ENCODE data around the gene OR10AD1. TPM values are rescaled to one million over a fixed set of nuclear protein-coding genes. Genes with fewer than 3 reads are reported as not detected.

The OR10AD1 gene
- polyA plus RNA-seq, 1 of the 3 experiments (the other 2 are of a cell fraction) = not detected

- TF ChIP-seq CHD2 (IDR thresholded peaks at IDR 0.05; ENCODE audit: low read length, partially characterized antibody) (no peak), MAX (IDR thresholded peaks at IDR 0.05; ENCODE audit: low read depth) (no peak), SMC3 (IDR thresholded peaks at IDR 0.05; ENCODE audit: low read depth, low read length) (no peak), GABPA (IDR thresholded peaks at IDR 0.05; ENCODE audit: low read depth) (no peak), FOXJ3 (CRISPR knock-in tag; IDR thresholded peaks at IDR 0.05) (no peak), RXRA (IDR thresholded peaks at IDR 0.05; ENCODE audit: borderline replicate concordance, low read depth) (no peak)
Measured at GRCh38 chr12:48220701-48221100, 17.6 kb upstream of the OR10AD1 start (continued).

DNA sequence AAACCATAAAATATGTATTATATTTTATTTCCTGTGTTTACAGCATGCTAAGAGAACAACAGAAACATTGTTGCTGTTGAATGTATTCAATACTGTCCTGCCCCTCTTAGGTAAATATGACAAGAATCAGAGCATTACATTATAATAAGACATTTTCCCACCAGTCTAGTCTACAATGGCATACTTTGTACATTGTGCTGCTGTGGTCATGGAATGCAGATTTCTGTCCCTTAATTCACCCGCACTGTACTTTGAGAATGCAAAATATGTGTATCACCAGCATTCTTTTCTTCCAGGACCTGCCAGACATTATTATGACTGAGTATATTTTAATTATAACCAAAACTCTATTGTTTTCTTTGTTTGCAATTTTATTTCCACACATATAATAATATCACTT lies 16.5 kb upstream of the OR10AD1 start:
- Histone ChIP-seq H3F3A (replicated peaks; ENCODE audit: insufficient read depth) (peaks cover 3% of the 10 kb centered on the region), H3K27me3 (ENCODE audit: insufficient read depth) (no peaks in the 10 kb centered on the region), H3K9me3 (no peaks in the 10 kb centered on the region), H3K4me3 (ENCODE audit: low read depth in 2 of 2, low read length in 1 of 2) (no peak overlapping the region), H3K9ac (no peak overlapping the region), H3K4me2 (no peak overlapping the region), H3K4me1 (ENCODE audit: control insufficient read depth in 1 of 2, insufficient read depth in 2 of 2, low read depth in 1 of 2, low read length in 1 of 2) (no peaks in the 10 kb centered on the region), H3K27ac (ENCODE audit: low read depth in 2 of 2, low read length in 1 of 2) (no peak overlapping the region), H2AFZ (ENCODE audit: low read depth) (no peak overlapping the region), H3K36me3 (replicated peaks in 1 of 2; ENCODE audit: control insufficient read depth in 1 of 2, insufficient read depth in 2 of 2, low read length in 1 of 2) (no peaks in the 10 kb centered on the region), H4K20me1 (ENCODE audit: insufficient read depth) (no peaks in the 10 kb centered on the region), H3K9me2 (no peaks in the 10 kb centered on the region), H3K79me2 (ENCODE audit: insufficient read depth) (no peaks in the 10 kb centered on the region)
- no peak for DNase-seq
- TF ChIP-seq MEF2A (IDR thresholded peaks at IDR 0.05; ENCODE audit: borderline replicate concordance, low read depth) (no peak), PBX3 (IDR thresholded peaks at IDR 0.05) (no peak), FOSL2 (IDR thresholded peaks at IDR 0.05; ENCODE audit: borderline replicate concordance, low read depth) (no peak), RXRA (IDR thresholded peaks at IDR 0.05; ENCODE audit: borderline replicate concordance, low read depth) (no peak), MAX (IDR thresholded peaks at IDR 0.05; ENCODE audit: low read depth) (no peak), EZH2phosphoT487 (IDR thresholded peaks at IDR 0.05; ENCODE audit: borderline replicate concordance, low read depth) (no peak)
- TF ChIP-seq, protein P1, sequence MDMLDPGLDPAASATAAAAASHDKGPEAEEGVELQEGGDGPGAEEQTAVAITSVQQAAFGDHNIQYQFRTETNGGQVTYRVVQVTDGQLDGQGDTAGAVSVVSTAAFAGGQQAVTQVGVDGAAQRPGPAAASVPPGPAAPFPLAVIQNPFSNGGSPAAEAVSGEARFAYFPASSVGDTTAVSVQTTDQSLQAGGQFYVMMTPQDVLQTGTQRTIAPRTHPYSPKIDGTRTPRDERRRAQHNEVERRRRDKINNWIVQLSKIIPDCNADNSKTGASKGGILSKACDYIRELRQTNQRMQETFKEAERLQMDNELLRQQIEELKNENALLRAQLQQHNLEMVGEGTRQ (IDR thresholded peaks at IDR 0.05; ENCODE audit: borderline replicate concordance, low read depth, low read length) = no peak
- WGBS (ENCODE audit: low lambda C conversion rate) = 46% methylated on average over 1 of the region's 1 CpG
- CTCF ChIA-PET = no interaction called here
- POLR2A ChIA-PET = no interaction called here

GRCh38 chr12:48216785-48217184 lies 13.7 kb upstream of the OR10AD1 start:
- no peaks in the 10 kb centered on the region for H3K79me2 ChIP-seq (ENCODE audit: insufficient read depth)
- H3K9me3 ChIP-seq = no peaks in the 10 kb centered on the region
- POLR2A ChIA-PET = no interaction called here
- H3K27ac ChIP-seq (ENCODE audit: low read depth in 2 of 2, low read length in 1 of 2) = no peak overlapping the region
- no peak overlapping the region for H3K4me2 ChIP-seq
- H3K27me3 ChIP-seq (ENCODE audit: insufficient read depth) = no peaks in the 10 kb centered on the region; the same call in 1 of the 2 replicates
- CTCF ChIA-PET = no interaction called here
- DNase-seq = no peak
- H3K9me2 ChIP-seq = no peaks in the 10 kb centered on the region
- H3K4me3 ChIP-seq (ENCODE audit: low read depth in 2 of 2, low read length in 1 of 2) = no peak overlapping the region
- no peaks in the 10 kb centered on the region for H3K4me1 ChIP-seq (ENCODE audit: control insufficient read depth in 1 of 2, insufficient read depth in 2 of 2, low read depth in 1 of 2, low read length in 1 of 2)
- TF ChIP-seq SMC3 (IDR thresholded peaks at IDR 0.05; ENCODE audit: low read depth, low read length) (no peak), FOSL2 (IDR thresholded peaks at IDR 0.05; ENCODE audit: borderline replicate concordance, low read depth) (no peak), RFX5 (IDR thresholded peaks at IDR 0.05; ENCODE audit: low read length) (no peak), FOXJ3 (CRISPR knock-in tag; IDR thresholded peaks at IDR 0.05) (no peak), EP300 (IDR thresholded peaks at IDR 0.05; ENCODE audit: borderline replicate concordance in 1 of 2, low read depth in 1 of 2, low read length in 1 of 2) (no peak), IRF3 (IDR thresholded peaks at IDR 0.05; ENCODE audit: low read depth, low read length) (no peak), GATA2 (CRISPR knock-in tag; IDR thresholded peaks at IDR 0.05) (no peak), REST (IDR thresholded peaks at IDR 0.05; ENCODE audit: low read depth, low read length) (no peak)
- H3K36me3 ChIP-seq (replicated peaks in 1 of 2; ENCODE audit: control insufficient read depth in 1 of 2, insufficient read depth in 2 of 2, low read length in 1 of 2) = no peaks in the 10 kb centered on the region
- no peak overlapping the region for H2AFZ ChIP-seq (ENCODE audit: low read depth)
- H3K9ac ChIP-seq = no peak overlapping the region
- H4K20me1 ChIP-seq (ENCODE audit: insufficient read depth) = no peaks in the 10 kb centered on the region
- H3F3A ChIP-seq (replicated peaks; ENCODE audit: insufficient read depth) = peaks cover 3% of the 10 kb centered on the region

Measured in SK-N-SH (cell line).